ENCODE results near the gene SH3D19. TPM values are rescaled to one million over a fixed set of nuclear protein-coding genes. Genes with fewer than 3 reads are reported as not detected.

Gene SH3D19
- total RNA-seq, 1 donor from 2014 or later: 32.0 TPM

GRCh38 chr4:151202851-151203455, 122.5 kb downstream of the SH3D19 start:
- DNase-seq (ENCODE audit: low spot score): no peak
- no peak for TF ChIP-seq CTCF (IDR thresholded peaks at IDR 0.05)
- Mint-ChIP-seq H3K4me3 (ENCODE audit: unreplicated experiment) (peak overlapping the region; percentile 6), H3K4me1 (ENCODE audit: low read depth) (peaks cover 53% of the 10 kb centered on the region), H3K27ac (ENCODE audit: unreplicated experiment) (peak overlapping the region; percentile 72), H3K36me3 (ENCODE audit: low read depth) (no peaks in the 10 kb centered on the region), H3K9me3 (ENCODE audit: low read depth) (no peaks in the 10 kb centered on the region), H3K27me3 (ENCODE audit: low read depth) (no peaks in the 10 kb centered on the region)

- Mint-ChIP-seq H3K9me3 (ENCODE audit: low read depth) (no peaks in the 10 kb centered on the region), H3K4me1 (ENCODE audit: low read depth) (peaks cover 53% of the 10 kb centered on the region), H3K4me3 (ENCODE audit: unreplicated experiment) (no peak overlapping the region), H3K36me3 (ENCODE audit: low read depth) (no peaks in the 10 kb centered on the region), H3K27me3 (ENCODE audit: low read depth) (no peaks in the 10 kb centered on the region), H3K27ac (ENCODE audit: unreplicated experiment) (peak overlapping the region; percentile 72)
- TF ChIP-seq CTCF (IDR thresholded peaks at IDR 0.05): no peak
- DNase-seq (ENCODE audit: low spot score): no peak
Measured at GRCh38 chr4:151202381-151202780, 123.0 kb downstream of the SH3D19 start.

GRCh38 chr4:151199319-151200190, 125.8 kb downstream of the SH3D19 start:
- DNase-seq (ENCODE audit: low spot score): no peak
- Mint-ChIP-seq H3K27ac (ENCODE audit: unreplicated experiment) (no peak overlapping the region), H3K9me3 (ENCODE audit: low read depth) (no peaks in the 10 kb centered on the region), H3K27me3 (ENCODE audit: low read depth) (no peaks in the 10 kb centered on the region), H3K4me1 (ENCODE audit: low read depth) (peaks cover 42% of the 10 kb centered on the region), H3K36me3 (ENCODE audit: low read depth) (no peaks in the 10 kb centered on the region), H3K4me3 (ENCODE audit: unreplicated experiment) (no peak overlapping the region)
- no peak for TF ChIP-seq CTCF (IDR thresholded peaks at IDR 0.05)

- Mint-ChIP-seq H3K27ac (ENCODE audit: unreplicated experiment) (no peak overlapping the region), H3K4me3 (ENCODE audit: unreplicated experiment) (no peak overlapping the region), H3K4me1 (ENCODE audit: low read depth) (peaks cover 34% of the 10 kb centered on the region)
Measured at GRCh38 chr4:151198748-151199147, 126.7 kb downstream of the SH3D19 start.

More at GRCh38 chr4:151198748-151199147, 126.7 kb downstream of the SH3D19 start:
- no peaks in the 10 kb centered on the region for H3K27me3 Mint-ChIP-seq (ENCODE audit: low read depth)
- no peak for DNase-seq (ENCODE audit: low spot score)
- H3K9me3 Mint-ChIP-seq (ENCODE audit: low read depth): no peaks in the 10 kb centered on the region
- no peak for TF ChIP-seq CTCF (IDR thresholded peaks at IDR 0.05)
- H3K36me3 Mint-ChIP-seq (ENCODE audit: low read depth): no peaks in the 10 kb centered on the region
